ENCODE measurements around the gene ERFE.

Gene ERFE

GRCh38 chr2:238155761-238156694, 2.7 kb upstream of the ERFE start:
- no peak for DNase-seq (ENCODE audit: low spot score)

GRCh38 chr2:238157506-238158017, 1.2 kb upstream of the ERFE start:
- DNase-seq (ENCODE audit: low spot score) = no peak

GRCh38 chr2:238158018-238158508, 707 bp upstream of the ERFE start:
- DNase-seq (ENCODE audit: low spot score) = no peak

- no peak for DNase-seq (ENCODE audit: low spot score)
Observed at GRCh38 chr2:238159071-238159539, 335 bp downstream of the ERFE start.

- no peak for DNase-seq (ENCODE audit: low spot score)
Observed at GRCh38 chr2:238159661-238160205, 963 bp downstream of the ERFE start.

- no peak for DNase-seq (ENCODE audit: low spot score)
Observed at GRCh38 chr2:238160206-238161129, 1.7 kb downstream of the ERFE start.

GRCh38 chr2:238161291-238162051, 2.7 kb downstream of the ERFE start:
- DNase-seq (ENCODE audit: low spot score) = no peak

- no peak for DNase-seq (ENCODE audit: low spot score)
Observed at GRCh38 chr2:238162251-238162845, 3.6 kb downstream of the ERFE start.

GRCh38 chr2:238162846-238163441, 4.2 kb downstream of the ERFE start:
- DNase-seq (ENCODE audit: low spot score) = no peak

GRCh38 chr2:238163481-238164198, 4.9 kb downstream of the ERFE start:
- no peak for DNase-seq (ENCODE audit: low spot score)

GRCh38 chr2:238164906-238165287, 6.1 kb downstream of the ERFE start:
- DNase-seq (ENCODE audit: low spot score) = no peak

- no peak for DNase-seq (ENCODE audit: low spot score)
Observed at GRCh38 chr2:238165288-238165921, 6.6 kb downstream of the ERFE start.

GRCh38 chr2:238166391-238167343, 7.9 kb downstream of the ERFE start:
- no peak for DNase-seq (ENCODE audit: low spot score)

GRCh38 chr2:238167344-238167715, 8.6 kb downstream of the ERFE start:
- DNase-seq (ENCODE audit: low spot score) = no peak

- no peak for DNase-seq (ENCODE audit: low spot score)
Observed at GRCh38 chr2:238167761-238168160, 9.0 kb downstream of the ERFE start.

- DNase-seq (ENCODE audit: low spot score) = no peak
Observed at GRCh38 chr2:238168196-238169047, 9.7 kb downstream of the ERFE start.

- no peak for DNase-seq (ENCODE audit: low spot score)
Observed at GRCh38 chr2:238169048-238169707, 10.4 kb downstream of the ERFE start.

Measured in activated CD4-positive, alpha-beta T cell treated with anti-CD3 and anti-CD28 coated beads, Interleukin-2, Interleukin-4, amounts not matched to agents 100 ng/mL and 50 ng/mL, durations not matched to agents 16 hours and 8 hours (primary cell).